ENCODE data around the gene SLIRP.

Gene SLIRP

GRCh38 chr14:77761205-77761931 lies 53.5 kb downstream of the SLIRP start:
- no peak for TF ChIP-seq CTCF (IDR thresholded peaks at IDR 0.05; ENCODE audit: insufficient read depth, low read depth, low read length, missing control alignments)
- DNase-seq (ENCODE audit: low read depth), result peak; percentile 34
- peak overlapping the region; percentile 98 for H3K4me3 ChIP-seq (ENCODE audit: low read length)

- DNase-seq (ENCODE audit: low read depth), result no peak
- no peak for TF ChIP-seq CTCF (IDR thresholded peaks at IDR 0.05; ENCODE audit: insufficient read depth, low read depth, low read length, missing control alignments)
- H3K4me3 ChIP-seq (ENCODE audit: low read length), result no peak overlapping the region
These were observed 55.4 kb downstream of the SLIRP start for GRCh38 chr14:77763316-77763715.

- H3K4me3 ChIP-seq (ENCODE audit: low read length), result no peak overlapping the region
- TF ChIP-seq CTCF (IDR thresholded peaks at IDR 0.05; ENCODE audit: insufficient read depth, low read depth, low read length, missing control alignments), result no peak
- no peak for DNase-seq (ENCODE audit: low read depth)
These were observed 56.1 kb downstream of the SLIRP start for GRCh38 chr14:77763978-77764377.

All from epithelial cell of esophagus (primary cell).